Limb (tissue), 2 donors: ENCODE measurements around the gene LTBP1.
"Not testable (repeated sequence)": the region's sequence is repeated elsewhere in the genome, so short reads cannot be mapped to it uniquely, and the experiment has no call there.

Experiments used
- DNase-seq, 2 donors: peaks; one replicate each; pipeline ENCODE4 v3.0.0-alpha.2; 2016; ENCODE audit errors: extremely low spot score in 2 of 2

Gene LTBP1

GRCh38 chr2:33136566-33136965, 189.8 kb downstream of the LTBP1 start:
- no peak for DNase-seq

DNA sequence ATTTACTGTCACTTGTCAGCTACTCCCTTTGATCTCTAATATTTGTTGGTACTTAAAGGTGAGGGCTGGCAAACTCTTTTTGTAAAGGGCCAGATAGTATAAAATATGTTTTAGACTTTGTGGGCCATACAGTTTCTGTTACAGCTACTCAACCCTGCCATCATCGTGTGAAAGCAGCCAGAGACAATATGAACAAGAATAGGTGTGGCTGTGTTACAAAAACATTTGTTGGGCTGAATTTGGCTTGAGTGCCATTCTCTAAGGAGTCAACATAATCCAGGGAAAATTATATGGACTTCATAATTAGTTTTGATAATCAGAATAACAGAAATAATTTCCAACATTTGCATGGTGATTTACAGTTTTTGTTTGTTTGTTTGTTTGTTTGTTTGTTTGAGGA, 190.6 kb downstream of the LTBP1 start:
- no peak for DNase-seq

- DNase-seq, result no peak
Observed at GRCh38 chr2:33139949-33140348, 193.2 kb downstream of the LTBP1 start.

DNA sequence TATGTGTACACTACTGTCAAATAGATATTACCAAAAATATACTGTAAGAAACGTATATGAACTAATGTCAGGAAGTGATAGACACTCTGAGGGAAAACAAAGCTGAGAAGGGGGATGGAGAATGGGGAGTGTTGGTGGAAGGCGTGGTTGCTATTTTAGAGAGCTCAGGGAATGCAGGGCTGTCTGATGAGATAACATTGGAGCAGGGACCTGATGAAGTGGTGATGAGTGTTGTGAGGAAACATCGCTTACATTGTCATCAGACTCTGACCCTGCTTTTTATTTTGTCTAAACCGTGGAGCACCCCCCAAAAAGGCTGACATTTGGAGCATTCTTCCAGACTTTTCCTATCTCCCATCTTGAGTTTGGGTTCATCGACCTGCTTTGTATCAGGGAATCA, 194.7 kb downstream of the LTBP1 start:
- no peak for DNase-seq

GRCh38 chr2:33142810-33143209, 196.1 kb downstream of the LTBP1 start:
- DNase-seq, result no peak

DNA sequence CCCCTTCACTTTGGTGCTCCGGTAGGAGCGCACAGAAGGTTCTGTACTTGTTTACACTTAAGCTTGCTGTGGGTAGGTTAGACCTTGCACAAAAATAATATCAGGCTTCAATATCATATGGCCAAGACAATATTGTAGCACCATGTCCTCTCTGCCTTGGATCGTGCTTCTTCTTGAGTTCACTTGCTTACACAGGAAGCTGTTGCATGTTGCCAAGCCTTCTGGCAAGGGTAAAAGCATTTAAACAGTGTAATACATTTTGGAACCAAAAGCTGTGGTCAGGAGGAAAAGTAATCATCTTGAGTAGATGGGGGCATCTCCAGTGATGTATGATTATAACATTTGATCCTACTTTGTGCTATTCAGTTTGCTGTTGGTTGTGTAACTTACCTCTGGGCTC, 197.5 kb downstream of the LTBP1 start:
- DNase-seq, result no peak

DNA sequence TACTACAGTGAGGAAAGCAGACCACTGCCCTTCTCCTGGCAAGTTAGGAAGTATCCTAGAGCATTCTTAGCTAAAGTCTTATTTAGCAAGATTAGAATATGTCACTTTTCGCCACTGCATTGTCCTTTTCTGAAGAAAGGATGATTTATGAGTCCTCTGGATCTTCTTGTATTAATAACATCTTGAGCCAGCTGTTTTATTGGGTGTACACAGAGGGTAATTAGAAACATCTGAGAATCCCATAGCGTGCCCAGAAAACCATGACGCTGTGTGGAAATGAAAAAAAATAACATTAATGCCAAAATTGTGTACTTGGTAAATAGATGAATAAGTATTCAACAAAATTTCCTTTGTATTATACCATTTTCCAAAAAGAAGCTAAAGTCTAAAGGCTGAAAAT, 198.7 kb downstream of the LTBP1 start:
- DNase-seq, result peak in 1 of 2 donors; percentile 68

DNA sequence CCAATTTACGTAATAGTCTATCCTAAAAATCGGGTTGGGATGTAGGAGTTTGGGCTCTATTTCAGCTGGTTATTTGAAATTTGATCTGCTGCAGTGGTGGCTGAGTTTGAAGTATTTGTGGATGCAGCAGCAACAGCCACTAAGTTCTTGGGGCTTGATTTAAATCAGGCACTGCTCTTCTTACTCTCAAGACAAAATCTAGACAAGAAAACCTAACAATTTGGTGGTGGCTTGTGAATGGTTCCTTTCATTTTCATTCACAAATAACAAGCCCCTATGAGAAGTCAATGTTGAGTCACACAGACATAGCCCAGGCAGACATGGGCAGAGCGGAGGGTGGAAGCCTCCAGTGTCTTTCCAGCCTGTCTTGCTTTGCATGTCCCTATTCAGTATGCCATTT, 199.3 kb downstream of the LTBP1 start:
- DNase-seq, result no peak

- DNase-seq, result no peak
Observed at GRCh38 chr2:33153008-33153407, 206.3 kb downstream of the LTBP1 start.

- DNase-seq, result no peak
Observed at GRCh38 chr2:33158482-33159003, 211.8 kb downstream of the LTBP1 start.

DNA sequence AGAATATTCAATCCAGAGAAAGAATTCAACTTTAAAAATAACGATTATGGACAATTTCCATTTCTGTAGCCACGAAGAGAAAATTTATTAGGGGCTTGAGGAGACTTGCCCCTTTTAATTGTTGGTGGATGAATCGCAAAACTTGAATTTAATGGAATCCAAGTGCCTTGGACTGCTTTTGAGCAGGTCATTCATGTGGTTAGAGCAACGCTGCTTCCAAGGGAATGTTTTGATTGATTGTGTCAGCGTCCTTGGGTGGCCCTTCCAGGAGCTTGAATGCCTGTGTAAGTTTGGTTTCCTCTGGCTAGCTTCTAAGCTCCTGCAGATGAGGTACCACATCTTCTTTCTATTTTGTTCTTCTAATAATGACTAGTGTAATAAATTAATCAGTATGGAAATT, 213.4 kb downstream of the LTBP1 start:
- no peak for DNase-seq

DNA sequence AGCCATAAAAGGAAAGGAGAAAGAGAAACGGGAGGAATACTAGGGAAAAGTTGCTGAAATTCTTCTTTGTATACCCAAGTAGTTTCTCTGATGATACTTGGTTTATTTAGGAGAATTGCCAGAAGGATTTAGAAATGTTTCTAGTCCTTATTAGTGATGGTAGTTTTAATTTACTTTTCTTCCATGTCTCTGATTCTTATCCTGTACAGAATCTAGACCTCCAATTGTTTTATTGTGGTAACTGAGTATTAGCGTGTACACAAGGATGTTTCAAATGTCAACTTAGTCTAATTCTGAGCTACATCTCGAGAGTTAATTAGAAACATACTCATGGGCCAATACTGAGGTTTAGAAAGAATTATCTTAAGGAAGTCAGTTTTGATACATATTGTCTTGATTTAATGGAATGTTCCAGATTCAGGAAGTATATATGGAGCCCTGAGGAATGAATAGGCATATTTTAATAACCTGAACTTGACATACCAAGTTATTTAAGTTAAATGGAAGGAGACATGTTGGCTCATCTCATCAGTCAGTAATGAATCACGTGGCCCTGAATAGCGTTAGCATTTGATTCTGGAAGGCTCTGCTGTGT, 219.6 kb downstream of the LTBP1 start:
- no peak for DNase-seq

DNA sequence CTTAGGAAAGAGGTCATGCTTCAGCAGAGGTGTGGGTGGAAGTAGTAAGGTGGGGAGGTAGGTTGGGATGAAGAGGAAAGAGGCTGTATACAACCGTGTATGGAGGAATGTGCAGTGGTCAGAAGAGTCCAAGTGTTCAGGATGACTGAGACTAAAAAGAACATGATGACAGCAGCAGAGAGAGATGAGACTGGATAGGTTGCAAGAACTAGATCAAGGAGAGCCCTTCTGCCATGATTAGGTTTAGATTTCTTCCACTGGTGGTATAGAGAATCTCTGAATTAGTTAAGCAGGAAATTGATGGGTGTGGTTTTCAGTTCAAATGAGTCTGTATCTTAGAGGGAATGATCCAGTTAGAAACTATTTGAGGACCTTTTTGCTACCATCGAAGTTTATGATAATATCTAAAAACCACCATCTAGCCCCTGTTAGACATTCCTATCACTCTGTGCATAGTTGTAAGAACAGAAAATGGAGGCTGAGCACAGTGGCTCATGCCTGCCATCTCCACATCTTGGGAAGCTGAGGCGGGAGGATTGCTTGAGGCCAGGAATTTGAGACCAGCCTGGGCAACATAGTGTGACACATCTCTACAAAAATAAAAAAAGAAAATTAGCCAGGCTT, 221.0 kb downstream of the LTBP1 start:
- no peak for DNase-seq

GRCh38 chr2:33168425-33168824, 221.7 kb downstream of the LTBP1 start:
- DNase-seq, result no peak

GRCh38 chr2:33168922-33169321, 222.2 kb downstream of the LTBP1 start:
- no peak for DNase-seq

GRCh38 chr2:33170251-33170650, 223.5 kb downstream of the LTBP1 start:
- not testable (repeated sequence) for DNase-seq

DNA sequence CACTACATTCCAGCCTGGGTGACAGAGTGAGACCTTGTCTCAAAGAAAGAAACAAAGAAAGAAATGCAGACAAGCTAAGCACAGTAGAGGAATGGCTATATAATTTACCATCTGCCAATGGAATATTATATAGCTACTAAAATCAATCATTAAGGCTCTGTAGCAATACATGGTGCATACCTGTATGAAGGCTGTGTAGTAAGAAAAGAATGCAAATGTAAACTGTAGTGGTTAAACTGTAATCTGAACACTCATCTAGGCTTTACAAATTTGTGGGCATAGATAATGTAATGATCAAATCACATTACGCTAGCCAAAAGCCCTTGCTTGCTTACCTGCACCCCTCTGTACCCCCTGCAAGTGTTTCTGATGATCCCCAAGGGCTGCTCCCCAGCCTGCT, 230.9 kb downstream of the LTBP1 start:
- no peak for DNase-seq

- no peak for DNase-seq
Observed at GRCh38 chr2:33178209-33178608, 231.5 kb downstream of the LTBP1 start.

DNA sequence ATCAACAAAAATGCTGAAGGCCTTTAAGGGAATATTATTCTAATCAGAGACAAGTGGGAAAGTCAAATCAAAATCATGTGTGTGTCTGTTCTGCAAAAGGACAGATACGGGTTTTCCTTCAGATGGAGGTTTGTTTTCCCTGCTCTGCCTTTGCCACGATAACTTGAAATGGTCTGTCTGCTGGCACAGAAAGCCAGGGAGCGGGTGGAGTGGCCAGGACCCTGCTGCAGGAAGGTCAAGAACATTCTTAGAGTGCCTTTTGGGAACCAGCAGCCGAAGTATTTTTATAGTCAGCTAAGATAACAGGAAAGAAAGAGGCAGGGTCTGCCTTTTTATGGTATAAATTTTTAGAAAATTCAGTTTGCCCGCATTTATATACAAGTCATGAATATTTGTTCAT, 234.2 kb downstream of the LTBP1 start:
- DNase-seq, result no peak

DNA sequence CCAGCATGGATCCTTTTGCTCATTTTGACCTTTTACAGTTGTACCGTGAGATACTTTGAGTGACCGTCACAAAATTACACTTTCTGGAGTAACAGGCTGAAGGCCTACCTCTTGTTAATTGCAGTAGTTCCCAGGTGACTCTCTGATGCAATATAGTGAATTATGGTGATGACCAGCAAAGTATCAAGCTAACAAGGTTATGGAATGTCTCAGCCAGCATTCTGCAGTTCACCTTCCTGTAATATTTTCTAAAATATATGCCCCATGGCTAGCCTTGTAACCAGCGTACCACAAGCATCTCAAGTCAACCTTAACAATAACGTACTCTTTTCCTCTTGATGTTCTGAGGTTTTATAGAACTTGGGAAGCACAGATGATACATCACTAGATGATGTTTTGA, 234.7 kb downstream of the LTBP1 start:
- no peak for DNase-seq

GRCh38 chr2:33184041-33184440, 237.3 kb downstream of the LTBP1 start:
- no peak for DNase-seq

GRCh38 chr2:33186937-33187336, 240.2 kb downstream of the LTBP1 start:
- DNase-seq, result no peak

- no peak for DNase-seq
Observed at GRCh38 chr2:33188799-33189198, 242.0 kb downstream of the LTBP1 start.
